Cardiac fibroblast (primary cell): ENCODE data around the gene PDE6H.

Experiments used
- DNase-seq, 2 donors: peaks; one replicate each; pipeline versions ENCODE4 v3.0.0 to v3.0.0-alpha.2; 2010; ENCODE audit warnings: low read depth in 2 of 2
- H3K4me3 ChIP-seq, 2 donors: replicated peaks in 1 of 2; 1 replicate in 1 of 2; 2 replicates in 1 of 2; pipeline ENCODE4 v1.5.1; 2011; ENCODE audit warnings: low read depth in 2 of 2, low read length in 2 of 2, mild to moderate bottlenecking in 2 of 2, moderate library complexity in 1 of 2
- TF ChIP-seq, protein P1 (sequence below): IDR thresholded peaks from one replicate; pipeline ENCODE4 v1.5.1; 2011; ENCODE audit warnings: low read depth, mild to moderate bottlenecking, low read length, inconsistent platforms

The PDE6H gene

DNA sequence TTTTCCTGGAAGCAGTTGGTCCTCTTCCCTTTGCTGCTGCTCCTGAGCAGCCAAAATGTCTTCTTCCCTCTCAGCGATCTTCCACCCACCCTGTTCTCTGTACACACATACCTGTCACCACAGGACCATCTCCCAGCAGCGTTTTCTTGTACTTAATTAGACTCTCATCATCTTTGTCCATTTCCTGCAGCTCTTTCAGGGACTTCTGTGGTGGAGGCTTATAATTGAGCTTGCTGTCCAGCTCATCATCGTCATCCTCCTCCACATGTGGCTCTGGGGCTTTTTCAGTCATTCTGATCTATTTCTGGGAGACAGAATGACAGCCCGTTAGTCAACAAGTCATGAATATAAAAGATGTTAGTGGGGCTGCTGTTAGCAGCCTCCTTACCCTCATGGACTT is 22.4 kb upstream of the PDE6H start:
- TF ChIP-seq, protein P1, sequence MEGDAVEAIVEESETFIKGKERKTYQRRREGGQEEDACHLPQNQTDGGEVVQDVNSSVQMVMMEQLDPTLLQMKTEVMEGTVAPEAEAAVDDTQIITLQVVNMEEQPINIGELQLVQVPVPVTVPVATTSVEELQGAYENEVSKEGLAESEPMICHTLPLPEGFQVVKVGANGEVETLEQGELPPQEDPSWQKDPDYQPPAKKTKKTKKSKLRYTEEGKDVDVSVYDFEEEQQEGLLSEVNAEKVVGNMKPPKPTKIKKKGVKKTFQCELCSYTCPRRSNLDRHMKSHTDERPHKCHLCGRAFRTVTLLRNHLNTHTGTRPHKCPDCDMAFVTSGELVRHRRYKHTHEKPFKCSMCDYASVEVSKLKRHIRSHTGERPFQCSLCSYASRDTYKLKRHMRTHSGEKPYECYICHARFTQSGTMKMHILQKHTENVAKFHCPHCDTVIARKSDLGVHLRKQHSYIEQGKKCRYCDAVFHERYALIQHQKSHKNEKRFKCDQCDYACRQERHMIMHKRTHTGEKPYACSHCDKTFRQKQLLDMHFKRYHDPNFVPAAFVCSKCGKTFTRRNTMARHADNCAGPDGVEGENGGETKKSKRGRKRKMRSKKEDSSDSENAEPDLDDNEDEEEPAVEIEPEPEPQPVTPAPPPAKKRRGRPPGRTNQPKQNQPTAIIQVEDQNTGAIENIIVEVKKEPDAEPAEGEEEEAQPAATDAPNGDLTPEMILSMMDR: no peak
- no peak overlapping the region for H3K4me3 ChIP-seq
- no peak for DNase-seq

DNA sequence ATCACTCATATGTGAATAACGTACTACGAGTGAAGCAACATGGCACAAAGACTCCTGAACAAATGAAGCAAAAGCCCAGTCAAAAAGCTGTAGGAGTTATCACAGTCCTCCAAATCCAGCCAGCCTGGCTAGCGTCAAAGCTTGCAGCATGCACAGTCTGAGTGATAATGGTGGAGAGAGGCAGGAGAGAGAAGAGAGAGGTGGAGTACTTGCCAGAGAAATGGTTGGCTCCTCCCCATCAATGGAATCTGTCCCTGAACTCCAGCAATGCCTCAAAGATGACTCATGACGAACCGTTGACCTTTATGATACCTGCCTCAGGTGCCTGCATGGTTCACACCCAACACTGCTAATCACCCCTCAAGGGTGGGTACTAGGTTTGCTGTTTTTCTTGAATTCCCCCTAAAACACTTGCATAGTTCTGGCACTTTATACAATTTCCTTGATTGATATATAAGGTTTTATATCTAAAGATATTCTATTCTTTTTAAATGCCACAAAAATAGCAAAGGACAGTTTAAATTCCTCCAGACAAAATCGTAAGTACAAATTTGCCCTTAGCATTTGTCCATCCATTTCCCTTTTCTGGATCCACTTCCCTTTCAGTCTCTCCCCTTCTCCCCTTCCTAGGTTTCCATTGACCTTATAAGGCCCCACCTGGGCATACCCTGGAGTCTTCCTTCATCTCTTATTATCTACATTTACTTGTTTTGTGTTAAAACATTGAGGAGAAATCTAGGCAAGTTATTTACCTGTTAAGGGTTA is 21.7 kb upstream of the PDE6H start:
- peak; percentile 44 to 63 for DNase-seq
- no peak overlapping the region for H3K4me3 ChIP-seq
- TF ChIP-seq, protein P1: no peak

DNA sequence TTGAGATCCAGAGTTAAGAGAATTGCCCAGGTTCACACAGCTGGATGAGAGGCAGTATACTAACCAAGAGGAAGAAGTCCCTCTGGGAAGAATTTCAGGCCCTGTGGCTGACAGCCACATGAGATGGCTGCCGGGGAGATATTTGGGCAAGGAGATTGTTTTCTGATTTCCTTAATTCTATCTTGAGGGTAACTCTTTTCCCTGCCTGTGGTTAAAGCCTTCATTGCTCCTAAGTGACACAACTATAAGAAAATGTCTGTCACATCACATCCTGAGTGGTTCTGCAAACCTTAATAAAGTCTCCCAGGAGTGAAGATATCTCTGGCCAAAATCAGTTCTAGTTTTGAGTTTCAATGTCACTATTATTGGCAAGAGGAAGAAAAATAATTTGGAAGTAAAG is 21.0 kb upstream of the PDE6H start:
- no peak overlapping the region for H3K4me3 ChIP-seq
- DNase-seq: no peak
- TF ChIP-seq, protein P1: no peak

DNA sequence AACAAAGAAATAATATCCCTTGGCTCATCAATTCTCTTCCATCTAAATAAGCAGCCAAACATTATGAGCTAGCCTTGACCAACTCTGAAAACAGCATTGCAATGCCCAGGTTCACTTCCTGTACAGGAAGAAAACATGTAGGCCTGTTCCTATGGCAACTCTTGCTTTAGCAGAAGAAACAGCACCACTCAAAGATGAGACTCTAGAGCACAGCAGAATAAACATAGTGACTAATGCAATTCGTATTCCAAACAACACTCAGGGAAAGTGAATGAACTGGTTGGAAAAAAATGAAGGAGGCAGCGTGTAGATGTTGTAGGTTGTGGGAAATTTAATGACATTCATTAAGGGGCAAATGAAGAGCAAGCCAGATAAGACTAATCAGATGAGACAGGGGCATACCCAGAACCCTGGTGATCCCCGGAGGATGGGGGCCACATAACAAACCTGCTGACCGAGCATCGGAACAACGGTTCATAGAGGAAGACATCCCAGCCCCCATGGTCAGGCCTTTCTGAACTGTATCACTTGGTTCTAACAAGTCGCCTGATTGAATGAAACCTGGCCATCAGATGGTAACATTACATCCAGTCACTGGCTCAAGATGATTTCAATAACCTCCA is 20.4 kb upstream of the PDE6H start:
- H3K4me3 ChIP-seq: peak overlapping the region in 1 of 2 donors; percentile 27

DNA sequence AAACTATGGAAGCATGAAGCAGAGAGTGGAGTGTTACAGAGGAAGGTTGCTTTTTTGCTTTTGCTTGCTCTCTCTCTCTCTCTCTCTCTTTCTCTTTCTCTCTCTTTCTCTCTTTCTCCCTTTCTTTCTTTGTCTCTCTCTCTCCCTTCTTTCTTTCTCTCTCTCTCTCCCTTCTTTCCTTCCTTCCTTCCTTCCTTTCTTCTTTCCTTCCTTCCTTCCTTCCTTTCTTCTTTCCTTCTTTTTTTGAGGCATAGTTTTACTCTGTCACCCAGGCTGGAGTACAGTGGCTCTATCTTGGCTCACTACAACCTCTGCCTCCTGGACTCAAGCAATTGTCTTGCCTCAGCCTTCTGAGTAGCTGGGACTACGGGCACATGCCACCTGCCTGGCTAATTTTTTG is 19.1 kb upstream of the PDE6H start:
- no peak overlapping the region for H3K4me3 ChIP-seq
- TF ChIP-seq, protein P1: no peak
- DNase-seq: no peak

More for the DNA sequence above, 20.4 kb upstream of the PDE6H start:
- TF ChIP-seq, protein P1: no peak
- peak; percentile 97 to 99 for DNase-seq

DNA sequence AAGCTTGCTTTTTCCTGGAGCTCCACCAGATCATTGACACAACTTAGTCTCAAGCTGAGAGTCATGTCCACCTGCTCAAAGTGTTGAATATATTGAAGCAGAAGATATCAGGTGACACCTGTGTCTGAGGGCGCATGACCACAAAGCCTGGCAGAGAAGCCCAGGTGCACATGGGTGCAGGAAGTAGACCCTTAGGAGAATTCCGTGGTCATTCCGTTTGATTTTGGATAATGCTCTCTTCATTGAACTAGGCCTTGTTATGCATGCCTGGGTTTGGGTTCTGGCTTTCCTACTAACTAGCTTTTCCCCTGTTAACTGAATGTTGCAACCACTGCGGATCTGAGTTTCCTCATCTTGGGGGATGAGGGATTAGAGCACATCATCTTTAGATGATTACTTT is 18.6 kb upstream of the PDE6H start:
- DNase-seq: no peak
- TF ChIP-seq, protein P1: no peak
- no peak overlapping the region for H3K4me3 ChIP-seq
